Measurements from ENCODE around the gene AOPEP.

The AOPEP gene

DNA sequence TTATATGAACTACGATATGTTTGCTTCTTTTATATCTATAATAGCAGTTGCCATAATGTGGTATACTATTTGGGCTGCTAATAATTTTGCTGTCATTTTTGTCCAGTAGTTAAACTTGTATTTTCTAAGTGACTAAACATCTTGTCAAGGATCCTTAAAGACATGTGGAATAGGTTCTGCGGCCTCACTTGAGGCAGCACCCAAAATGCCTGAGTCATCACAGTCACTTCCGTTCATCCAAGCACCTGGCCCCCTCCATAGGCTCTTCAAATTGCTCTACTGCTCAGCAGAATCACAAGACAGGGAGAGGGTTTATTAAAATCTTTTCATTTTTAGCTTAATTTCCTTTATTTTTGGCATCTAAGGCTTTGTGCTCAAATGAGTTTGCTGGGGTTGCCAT, 259.1 kb downstream of the AOPEP start:
- Mint-ChIP-seq H3K4me1 (peaks cover 8% of the 10 kb centered on the region), H3K27me3 (no peaks in the 10 kb centered on the region), H3K9me3 (no peaks in the 10 kb centered on the region), H3K36me3 (ENCODE audit: insufficient read depth) (peaks cover 4% of the 10 kb centered on the region), H3K4me3 (no peak overlapping the region), H3K27ac (ENCODE audit: low read depth) (no peak overlapping the region)
- DNase-seq (ENCODE audit: low spot score in 2 of 2) (no peak), ATAC-seq (replicated peaks; ENCODE audit: extremely low read depth, poor library complexity, severe bottlenecking) (no peak)

DNA sequence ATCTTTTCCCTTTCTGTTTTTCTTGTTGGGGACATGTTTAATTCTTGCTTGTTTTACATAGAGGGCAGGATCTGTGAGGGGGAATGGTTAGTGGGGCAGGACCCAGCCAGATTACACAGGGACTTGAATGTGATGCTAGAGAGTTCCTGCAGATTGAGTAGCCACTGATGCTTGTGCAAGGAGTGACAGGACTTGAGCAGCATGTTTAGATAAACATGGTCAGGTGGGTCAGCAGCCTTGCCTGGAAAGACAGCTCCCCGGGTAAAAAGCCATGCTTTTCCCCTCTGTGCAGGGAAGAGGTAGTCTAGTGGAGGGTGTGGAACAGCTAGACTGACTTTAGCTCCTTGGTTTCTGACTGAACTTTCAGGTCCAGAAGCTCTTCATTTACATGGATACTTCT, 261.2 kb downstream of the AOPEP start:
- Mint-ChIP-seq H3K36me3 (ENCODE audit: insufficient read depth) (peaks cover 4% of the 10 kb centered on the region), H3K4me1 (peaks cover 8% of the 10 kb centered on the region), H3K9me3 (no peaks in the 10 kb centered on the region), H3K27ac (ENCODE audit: low read depth) (no peak overlapping the region), H3K27me3 (no peaks in the 10 kb centered on the region), H3K4me3 (no peak overlapping the region)
- ATAC-seq (replicated peaks; ENCODE audit: extremely low read depth, poor library complexity, severe bottlenecking) (no peak), DNase-seq (ENCODE audit: low spot score in 2 of 2) (no peak)

- Mint-ChIP-seq H3K9me3 (no peaks in the 10 kb centered on the region), H3K36me3 (ENCODE audit: insufficient read depth) (peaks cover 3% of the 10 kb centered on the region), H3K4me1 (no peaks in the 10 kb centered on the region), H3K27ac (ENCODE audit: low read depth) (no peak overlapping the region), H3K27me3 (no peaks in the 10 kb centered on the region), H3K4me3 (no peak overlapping the region)
- ATAC-seq (replicated peaks; ENCODE audit: extremely low read depth, poor library complexity, severe bottlenecking) = no peak
- no peak for DNase-seq (ENCODE audit: low spot score in 2 of 2)
These were observed 264.5 kb downstream of the AOPEP start for GRCh38 chr9:94990897-94991561.

DNA sequence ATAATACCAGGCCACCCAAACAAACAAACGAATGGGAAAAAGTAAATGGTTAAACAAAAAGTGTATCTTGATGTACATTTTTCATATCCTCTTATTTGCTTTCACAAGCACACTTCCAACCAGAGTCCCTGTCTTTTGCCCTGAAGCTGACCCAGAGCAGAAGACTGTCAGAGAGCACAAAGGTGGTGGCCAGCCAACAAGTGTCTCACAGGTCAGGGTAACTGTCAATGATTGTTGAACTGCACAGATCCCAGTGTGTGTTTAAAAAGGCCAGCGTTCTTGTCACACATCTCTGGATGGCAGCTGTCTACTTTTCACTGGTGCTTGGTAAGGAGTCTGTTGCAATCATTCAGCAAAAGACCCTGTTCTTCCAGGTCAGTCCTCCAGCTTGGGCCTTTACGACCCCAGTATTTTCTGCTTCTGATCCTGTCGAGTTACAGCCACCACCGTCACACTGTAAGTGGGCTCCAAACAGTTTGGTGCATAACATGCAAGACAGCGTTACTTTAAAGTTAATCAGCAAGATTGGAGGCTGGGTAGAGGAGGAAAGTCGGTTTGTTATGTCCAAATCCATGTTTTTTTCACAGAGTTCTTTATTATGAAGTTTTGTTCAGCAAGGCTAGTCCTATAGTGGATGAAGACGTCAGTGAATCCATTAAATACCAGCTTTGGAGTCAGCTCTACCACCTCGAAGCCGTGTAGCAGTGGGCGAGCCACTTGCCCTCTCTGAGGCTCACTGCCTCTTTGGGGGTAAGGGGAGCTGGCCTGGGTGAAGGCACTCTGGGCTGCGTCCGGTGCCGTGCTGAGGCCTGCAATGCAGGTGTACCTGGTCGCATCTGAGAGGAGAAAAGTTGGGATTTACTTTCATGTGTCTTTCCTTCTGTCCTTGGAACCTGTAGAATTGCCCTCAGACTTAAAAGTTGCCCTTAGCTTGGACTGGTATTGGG, 265.7 kb downstream of the AOPEP start:
- Mint-ChIP-seq H3K27me3 (no peaks in the 10 kb centered on the region), H3K4me3 (no peak overlapping the region), H3K9me3 (no peaks in the 10 kb centered on the region), H3K36me3 (ENCODE audit: insufficient read depth) (peaks cover 2% of the 10 kb centered on the region), H3K27ac (ENCODE audit: low read depth) (no peak overlapping the region), H3K4me1 (no peaks in the 10 kb centered on the region)
- no peak for ATAC-seq (replicated peaks; ENCODE audit: extremely low read depth, poor library complexity, severe bottlenecking)
- DNase-seq (ENCODE audit: low spot score in 2 of 2) = no peak

- DNase-seq (ENCODE audit: low spot score in 2 of 2) (no peak), ATAC-seq (replicated peaks; ENCODE audit: extremely low read depth, poor library complexity, severe bottlenecking) (no peak)
- Mint-ChIP-seq H3K4me3 (no peak overlapping the region), H3K4me1 (no peaks in the 10 kb centered on the region), H3K9me3 (no peaks in the 10 kb centered on the region), H3K27me3 (peaks cover 4% of the 10 kb centered on the region), H3K36me3 (ENCODE audit: insufficient read depth) (peaks cover 2% of the 10 kb centered on the region), H3K27ac (ENCODE audit: low read depth) (no peak overlapping the region)
These were observed 266.8 kb downstream of the AOPEP start for GRCh38 chr9:94993160-94993820.

GRCh38 chr9:94993821-94994165, 267.3 kb downstream of the AOPEP start:
- Mint-ChIP-seq H3K27ac (ENCODE audit: low read depth) (no peak overlapping the region), H3K4me3 (no peak overlapping the region), H3K4me1 (no peaks in the 10 kb centered on the region), H3K27me3 (peaks cover 9% of the 10 kb centered on the region), H3K36me3 (ENCODE audit: insufficient read depth) (peaks cover 2% of the 10 kb centered on the region), H3K9me3 (no peaks in the 10 kb centered on the region)
- no peak for ATAC-seq (replicated peaks; ENCODE audit: extremely low read depth, poor library complexity, severe bottlenecking)
- DNase-seq (ENCODE audit: low spot score in 2 of 2) = no peak

GRCh38 chr9:94995048-94995693, 268.7 kb downstream of the AOPEP start:
- H3K27ac Mint-ChIP-seq (ENCODE audit: low read depth) = no peak overlapping the region

GRCh38 chr9:94996641-94997040, 270.1 kb downstream of the AOPEP start:
- no peak overlapping the region for H3K27ac Mint-ChIP-seq (ENCODE audit: low read depth)
- H3K36me3 Mint-ChIP-seq (ENCODE audit: insufficient read depth) = peaks cover 5% of the 10 kb centered on the region
- DNase-seq (ENCODE audit: low spot score in 2 of 2) (no peak), ATAC-seq (replicated peaks; ENCODE audit: extremely low read depth, poor library complexity, severe bottlenecking) (no peak)
- no peaks in the 10 kb centered on the region for H3K4me1 Mint-ChIP-seq
- H3K9me3 Mint-ChIP-seq = no peaks in the 10 kb centered on the region
- no peak overlapping the region for H3K4me3 Mint-ChIP-seq
- H3K27me3 Mint-ChIP-seq = peaks cover 35% of the 10 kb centered on the region

More at GRCh38 chr9:94995048-94995693, 268.7 kb downstream of the AOPEP start:
- peaks cover 5% of the 10 kb centered on the region for H3K36me3 Mint-ChIP-seq (ENCODE audit: insufficient read depth)
- no peak overlapping the region for H3K4me3 Mint-ChIP-seq
- no peak for ATAC-seq (replicated peaks; ENCODE audit: extremely low read depth, poor library complexity, severe bottlenecking)
- peaks cover 23% of the 10 kb centered on the region for H3K27me3 Mint-ChIP-seq
- no peaks in the 10 kb centered on the region for H3K9me3 Mint-ChIP-seq
- DNase-seq (ENCODE audit: low spot score in 2 of 2) = no peak
- H3K4me1 Mint-ChIP-seq = no peaks in the 10 kb centered on the region

- Mint-ChIP-seq H3K9me3 (no peaks in the 10 kb centered on the region), H3K4me3 (no peak overlapping the region), H3K27ac (ENCODE audit: low read depth) (no peak overlapping the region), H3K36me3 (ENCODE audit: insufficient read depth) (peaks cover 5% of the 10 kb centered on the region), H3K27me3 (peaks cover 42% of the 10 kb centered on the region), H3K4me1 (peaks cover 4% of the 10 kb centered on the region)
- no peak for DNase-seq (ENCODE audit: low spot score in 2 of 2)
- no peak for ATAC-seq (replicated peaks; ENCODE audit: extremely low read depth, poor library complexity, severe bottlenecking)
These were observed 271.2 kb downstream of the AOPEP start for GRCh38 chr9:94997727-94998126.

DNA sequence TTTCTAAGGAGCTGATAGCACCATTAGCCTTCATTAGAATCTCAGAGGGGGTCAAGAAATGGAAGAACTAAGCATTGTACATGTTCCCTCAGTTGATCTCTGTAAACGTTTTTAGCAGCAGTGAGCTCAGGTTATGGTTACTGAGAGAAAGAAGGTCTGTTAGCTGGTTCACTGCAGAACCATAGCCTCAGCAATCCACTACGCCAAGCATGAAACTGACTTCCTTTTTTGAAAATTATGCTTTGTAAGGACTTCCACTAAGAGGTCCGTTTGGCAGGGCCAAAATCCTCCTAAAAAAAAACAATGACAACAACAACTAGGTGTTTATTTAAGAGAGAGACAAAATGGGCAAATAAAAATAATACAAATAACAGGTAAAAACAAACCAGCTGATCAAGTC, 273.3 kb downstream of the AOPEP start:
- peaks cover 3% of the 10 kb centered on the region for H3K36me3 Mint-ChIP-seq (ENCODE audit: insufficient read depth)
- no peaks in the 10 kb centered on the region for H3K9me3 Mint-ChIP-seq
- H3K27me3 Mint-ChIP-seq = peaks cover 57% of the 10 kb centered on the region

DNA sequence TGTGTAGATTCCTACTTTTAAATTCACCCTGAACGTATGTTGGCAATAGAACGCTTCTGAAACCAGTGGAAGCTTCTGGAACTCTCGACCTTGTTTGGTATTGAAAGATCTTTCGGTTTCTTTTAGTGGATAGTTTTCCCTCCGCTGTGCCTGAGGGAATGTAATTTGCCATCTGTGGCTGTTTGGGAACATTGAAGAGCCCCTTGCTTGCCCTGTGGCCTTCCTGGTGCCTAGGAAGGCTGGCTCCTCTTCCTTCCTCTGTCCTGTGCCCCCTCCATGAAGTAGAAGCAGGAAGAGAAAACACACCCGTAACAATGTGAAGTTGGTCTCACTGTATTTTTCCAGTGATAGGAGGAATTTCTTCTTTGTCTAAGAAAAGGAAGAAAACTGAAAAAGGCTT, 274.3 kb downstream of the AOPEP start:
- no peak overlapping the region for H3K4me3 Mint-ChIP-seq
- ATAC-seq (replicated peaks; ENCODE audit: extremely low read depth, poor library complexity, severe bottlenecking) (no peak), DNase-seq (ENCODE audit: low spot score in 2 of 2) (no peak)
- H3K9me3 Mint-ChIP-seq = no peaks in the 10 kb centered on the region
- H3K4me1 Mint-ChIP-seq = peaks cover 13% of the 10 kb centered on the region
- H3K27ac Mint-ChIP-seq (ENCODE audit: low read depth) = no peak overlapping the region
- peaks cover 57% of the 10 kb centered on the region for H3K27me3 Mint-ChIP-seq
- H3K36me3 Mint-ChIP-seq (ENCODE audit: insufficient read depth) = peaks cover 3% of the 10 kb centered on the region

More for the DNA sequence above, 273.3 kb downstream of the AOPEP start:
- no peak for DNase-seq (ENCODE audit: low spot score in 2 of 2)
- H3K4me3 Mint-ChIP-seq = no peak overlapping the region
- H3K4me1 Mint-ChIP-seq = peaks cover 8% of the 10 kb centered on the region
- no peak for ATAC-seq (replicated peaks; ENCODE audit: extremely low read depth, poor library complexity, severe bottlenecking)
- no peak overlapping the region for H3K27ac Mint-ChIP-seq (ENCODE audit: low read depth)

DNA sequence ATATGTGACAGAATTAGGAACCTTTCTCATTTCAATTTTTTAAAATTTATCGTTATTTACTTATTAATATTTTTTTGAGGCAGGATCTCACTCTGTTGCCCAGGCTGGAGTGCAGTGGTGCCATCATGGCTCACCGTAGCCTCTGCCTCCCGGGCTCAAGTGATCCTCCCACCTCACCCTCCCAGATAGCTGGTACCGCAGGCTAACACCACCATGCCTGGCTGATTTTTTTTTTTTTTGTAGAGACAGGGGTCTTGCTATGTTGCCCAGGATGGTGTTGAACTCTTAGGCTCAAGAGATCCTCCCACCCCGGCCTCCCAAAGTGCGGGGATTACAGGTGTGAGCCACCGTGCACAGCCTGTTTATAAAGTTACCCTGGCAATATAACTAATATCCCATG, 275.2 kb downstream of the AOPEP start:
- ATAC-seq (replicated peaks; ENCODE audit: extremely low read depth, poor library complexity, severe bottlenecking) (no peak), DNase-seq (ENCODE audit: low spot score in 2 of 2) (no peak)
- H3K27me3 Mint-ChIP-seq = peaks cover 57% of the 10 kb centered on the region
- H3K27ac Mint-ChIP-seq (ENCODE audit: low read depth) = no peak overlapping the region
- H3K4me1 Mint-ChIP-seq = peaks cover 13% of the 10 kb centered on the region
- H3K4me3 Mint-ChIP-seq = no peak overlapping the region
- H3K9me3 Mint-ChIP-seq = no peaks in the 10 kb centered on the region
- peaks cover 3% of the 10 kb centered on the region for H3K36me3 Mint-ChIP-seq (ENCODE audit: insufficient read depth)

Measured in central memory CD8-positive, alpha-beta T cell (primary cell).